ENCODE results near the gene VPS13C.

GRCh38 chr15:62067448-62068044 is 7.3 kb upstream of the VPS13C start:
- TF ChIP-seq YY1 (IDR thresholded peaks at IDR 0.05; ENCODE audit: low read depth) (no peak), TEAD4 (IDR thresholded peaks at IDR 0.05) (no peak), EGR1 (IDR thresholded peaks at IDR 0.05) (no peak)
